HEK293T (cell line): ENCODE measurements around the gene CIITA.

ENCODE experiments used
- CTCF ChIA-PET: fragments of 350-600 bp; formaldehyde crosslinking; extraction: SDS; loops from one replicate; lab custom pipeline; 2021; ENCODE audit warnings: antibody characterized with exemption, inconsistent platforms; lab: Yijun Ruan, JAX
- POLR2A ChIA-PET: fragments of 350-600 bp; formaldehyde crosslinking; extraction: SDS; loops from one replicate; lab custom pipeline; 2020; ENCODE audit warnings: antibody characterized with exemption, inconsistent platforms; lab: Yijun Ruan, JAX
- DNase-seq: peaks from one replicate; pipeline ENCODE4 v3.0.0; 2012; ENCODE audit warnings: mixed read lengths; ENCODE audit errors: extremely low spot score
- ARNT ChIP-seq: fragments of 450-650 bp; IDR thresholded peaks from 2 replicates; pipeline ENCODE4 v1.6.1; 2017; ENCODE audit warnings: mild to moderate bottlenecking
- BHLHE40 ChIP-seq: fragments of 450-650 bp; IDR thresholded peaks from 2 replicates; pipeline ENCODE4 v1.6.1; 2016; ENCODE audit warnings: mild to moderate bottlenecking, moderate library complexity, borderline replicate concordance
- CTBP1 ChIP-seq: fragments of 450-650 bp; IDR thresholded peaks from 2 replicates; pipeline ENCODE4 v1.6.1; 2016; ENCODE audit warnings: borderline replicate concordance
- ELF4 ChIP-seq: fragments of 450-650 bp; IDR thresholded peaks from 2 replicates; pipeline ENCODE4 v1.6.1; 2017; ENCODE audit warnings: antibody characterized with exemption
- FOXA1 ChIP-seq: fragments of 450-650 bp; IDR thresholded peaks from 2 replicates; pipeline ENCODE4 v1.6.1; 2016; ENCODE audit warnings: mild to moderate bottlenecking
- FOXK2 ChIP-seq: fragments of 450-650 bp; IDR thresholded peaks from 2 replicates; pipeline ENCODE4 v1.6.1; 2016; ENCODE audit warnings: mild to moderate bottlenecking
- FOXM1 ChIP-seq: fragments of 450-650 bp; IDR thresholded peaks from 2 replicates; pipeline ENCODE4 v1.6.1; 2017; ENCODE audit warnings: mild to moderate bottlenecking, borderline replicate concordance
- HDGF ChIP-seq: fragments of 450-650 bp; IDR thresholded peaks from 2 replicates; pipeline ENCODE4 v1.6.1; 2017; ENCODE audit warnings: antibody characterized with exemption, borderline replicate concordance
- L3MBTL2 ChIP-seq: fragments of 450-650 bp; conservative IDR thresholded peaks from 2 replicates; pipeline ENCODE4 v1.6.1; 2016; ENCODE audit warnings: mild to moderate bottlenecking
- LEF1 ChIP-seq: fragments of 450-650 bp; IDR thresholded peaks from 2 replicates; pipeline ENCODE4 v1.6.1; 2017; ENCODE audit warnings: mild to moderate bottlenecking, borderline replicate concordance
- NFRKB ChIP-seq: fragments of 450-650 bp; IDR thresholded peaks from 2 replicates; pipeline ENCODE4 v1.6.1; 2016; ENCODE audit warnings: mild to moderate bottlenecking, moderate library complexity
- SP1 ChIP-seq: fragments of 450-650 bp; IDR thresholded peaks from 2 replicates; pipeline ENCODE4 v1.6.1; 2017
- SUZ12 ChIP-seq: fragments of 450-650 bp; IDR thresholded peaks from 2 replicates; pipeline ENCODE4 v1.6.1; 2016; ENCODE audit warnings: mild to moderate bottlenecking
- TARDBP ChIP-seq: fragments of 450-650 bp; IDR thresholded peaks from 2 replicates; pipeline ENCODE4 v1.6.1; 2016
- ZNF384 ChIP-seq: fragments of 450-650 bp; IDR thresholded peaks from 2 replicates; pipeline ENCODE4 v1.6.1; 2016
- TF ChIP-seq, protein P1 (sequence below): fragments of 450-650 bp; IDR thresholded peaks from 2 replicates; pipeline ENCODE4 v1.6.1; 2016

CIITA gene

DNA sequence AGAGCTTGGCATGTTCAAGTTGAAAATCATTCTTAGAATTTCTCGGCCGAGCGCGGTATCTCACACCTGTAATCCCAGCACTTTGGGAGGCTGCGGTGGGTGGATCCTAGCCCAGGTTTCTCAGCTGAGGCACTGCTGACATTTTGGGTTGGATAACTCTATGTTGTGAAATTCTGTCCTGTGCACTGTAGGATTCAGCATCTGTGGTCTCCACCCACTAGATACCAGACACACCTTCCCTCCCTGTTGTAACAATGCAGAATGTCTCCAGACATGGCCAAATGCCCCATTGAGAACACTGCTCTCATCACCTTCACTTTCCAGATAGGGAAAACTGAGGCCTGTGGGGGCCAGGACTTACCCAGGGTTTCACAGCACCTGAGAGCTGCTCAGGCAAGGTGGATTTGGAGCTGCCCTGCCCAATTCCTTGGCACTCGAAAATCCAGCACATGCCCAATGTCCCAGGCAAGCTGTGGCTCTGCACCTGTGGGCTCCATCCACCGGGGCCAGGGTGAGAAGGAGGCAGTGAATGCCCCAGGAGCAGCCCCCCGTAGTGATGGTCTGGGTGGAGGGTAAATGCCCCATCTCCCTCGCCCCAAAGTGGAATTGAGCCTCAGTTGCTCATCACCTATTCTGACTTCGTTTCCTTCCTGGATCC lies 38.3 kb upstream of the CIITA start:
- CTCF ChIA-PET: no interaction called here
- TF ChIP-seq BHLHE40: no peak
- TF ChIP-seq HDGF: no peak
- TF ChIP-seq CTBP1: no peak
- no peak for TF ChIP-seq L3MBTL2
- TF ChIP-seq FOXM1: no peak
- no peak for TF ChIP-seq NFRKB
- no peak for TF ChIP-seq TARDBP
- no peak for TF ChIP-seq ELF4
- TF ChIP-seq FOXA1: no peak
- POLR2A ChIA-PET: no interaction called here
- DNase-seq: no peak

DNA sequence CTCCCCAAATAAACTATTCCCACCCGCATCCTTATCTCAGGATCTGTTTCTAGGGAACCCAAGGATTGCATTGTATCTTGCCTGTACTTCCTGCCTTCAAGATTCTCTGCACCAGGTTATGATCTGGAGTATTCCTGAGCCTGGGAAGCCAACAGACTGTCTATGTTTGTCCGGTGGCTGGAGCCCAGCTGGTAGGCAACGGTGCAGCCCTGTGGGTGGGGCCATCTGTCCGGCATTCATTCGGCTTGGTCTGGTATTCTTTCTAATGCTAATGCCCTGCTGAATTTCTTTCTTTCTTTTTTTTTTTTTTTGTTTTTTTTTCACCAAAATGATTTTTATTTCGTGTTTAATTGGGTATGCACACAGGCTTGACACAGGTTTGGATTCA lies 37.7 kb upstream of the CIITA start:
- TF ChIP-seq NFRKB: no peak
- TF ChIP-seq HDGF: no peak
- no peak for TF ChIP-seq L3MBTL2
- no peak for TF ChIP-seq CTBP1
- no peak for TF ChIP-seq TARDBP
- DNase-seq: no peak
- ChIA-PET POLR2A (no interaction called here), CTCF (no interaction called here)

DNA sequence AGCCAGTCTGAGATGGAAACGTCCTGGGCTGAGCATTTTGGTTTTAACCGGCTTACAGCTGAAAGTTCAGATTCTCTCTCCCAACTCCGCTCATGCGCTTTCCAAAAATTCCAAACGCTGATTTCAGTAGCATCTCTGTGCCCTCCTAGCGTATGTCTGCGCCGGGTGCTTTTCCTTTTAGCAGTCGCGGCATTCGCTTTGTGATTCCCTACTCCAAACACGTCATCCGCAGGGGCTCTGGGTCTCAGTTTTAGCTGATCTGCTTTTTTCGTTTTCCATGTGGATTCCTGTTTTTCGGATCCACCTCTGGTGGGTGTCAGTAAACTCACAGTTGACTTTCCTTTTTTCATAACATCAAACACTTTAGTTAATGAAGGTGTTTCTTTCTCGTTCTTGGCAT lies 36.3 kb upstream of the CIITA start:
- no peak for TF ChIP-seq FOXM1
- no peak for TF ChIP-seq BHLHE40
- TF ChIP-seq FOXA1: no peak
- no peak for TF ChIP-seq L3MBTL2
- TF ChIP-seq ARNT: no peak
- no peak for TF ChIP-seq ZNF384
- DNase-seq: no peak
- ChIA-PET POLR2A (no interaction called here), CTCF (no interaction called here)

DNA sequence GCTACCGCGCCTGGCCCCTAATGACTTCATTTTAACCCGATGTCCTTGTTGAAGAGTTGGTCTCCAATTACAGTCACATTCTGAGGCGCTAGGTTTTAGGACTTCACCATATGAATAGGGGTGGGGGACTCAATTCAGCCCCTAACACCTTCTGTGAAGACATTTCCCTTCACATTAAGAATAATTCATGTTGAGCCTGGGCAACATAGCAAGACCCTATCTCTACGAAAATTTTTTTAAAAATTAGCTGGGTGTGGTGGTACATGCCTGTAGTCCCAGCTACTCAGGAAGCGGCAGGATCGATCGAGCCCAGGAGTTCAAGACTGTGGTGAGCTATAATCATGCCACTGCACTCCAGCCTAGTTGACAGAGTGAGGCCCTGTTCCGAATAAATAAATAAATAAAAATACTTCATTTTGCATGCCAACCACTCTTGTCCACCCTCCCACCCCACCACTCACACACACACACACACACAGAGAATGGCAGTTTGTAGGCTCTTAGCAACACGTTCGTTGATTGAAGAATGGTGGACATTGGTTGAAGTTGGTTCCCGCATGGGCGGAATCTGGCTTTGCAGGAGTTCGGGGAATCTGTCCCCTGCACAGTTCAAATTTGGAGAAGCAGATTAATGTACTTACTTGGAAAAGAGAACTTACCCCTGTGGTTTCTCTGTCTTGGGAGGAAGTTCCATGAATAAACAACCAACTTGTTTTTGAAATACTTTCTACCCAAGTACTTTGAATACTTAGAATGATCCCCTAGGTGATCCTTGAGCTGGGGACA lies 30.6 kb upstream of the CIITA start:
- POLR2A ChIA-PET: no interaction called here
- TF ChIP-seq, protein P1, sequence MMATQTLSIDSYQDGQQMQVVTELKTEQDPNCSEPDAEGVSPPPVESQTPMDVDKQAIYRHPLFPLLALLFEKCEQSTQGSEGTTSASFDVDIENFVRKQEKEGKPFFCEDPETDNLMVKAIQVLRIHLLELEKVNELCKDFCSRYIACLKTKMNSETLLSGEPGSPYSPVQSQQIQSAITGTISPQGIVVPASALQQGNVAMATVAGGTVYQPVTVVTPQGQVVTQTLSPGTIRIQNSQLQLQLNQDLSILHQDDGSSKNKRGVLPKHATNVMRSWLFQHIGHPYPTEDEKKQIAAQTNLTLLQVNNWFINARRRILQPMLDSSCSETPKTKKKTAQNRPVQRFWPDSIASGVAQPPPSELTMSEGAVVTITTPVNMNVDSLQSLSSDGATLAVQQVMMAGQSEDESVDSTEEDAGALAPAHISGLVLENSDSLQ: no peak
- TF ChIP-seq NFRKB: no peak
- TF ChIP-seq ELF4: no peak
- no peak for TF ChIP-seq ZNF384
- TF ChIP-seq LEF1: no peak
- no peak for TF ChIP-seq FOXM1
- TF ChIP-seq FOXK2: no peak
- no peak for TF ChIP-seq FOXA1
- TF ChIP-seq HDGF: no peak
- TF ChIP-seq BHLHE40: no peak
- TF ChIP-seq TARDBP: no peak
- no peak for TF ChIP-seq SP1
- TF ChIP-seq CTBP1: no peak
- TF ChIP-seq SUZ12: no peak
- no peak for TF ChIP-seq L3MBTL2
- no peak for TF ChIP-seq ARNT
- DNase-seq: no peak
- CTCF ChIA-PET: interaction anchor here (1.1 kb wide), 1 partner anchor 9 kb away, joined by 3 read pairs; no protein-coding TSS in a partner anchor

DNA sequence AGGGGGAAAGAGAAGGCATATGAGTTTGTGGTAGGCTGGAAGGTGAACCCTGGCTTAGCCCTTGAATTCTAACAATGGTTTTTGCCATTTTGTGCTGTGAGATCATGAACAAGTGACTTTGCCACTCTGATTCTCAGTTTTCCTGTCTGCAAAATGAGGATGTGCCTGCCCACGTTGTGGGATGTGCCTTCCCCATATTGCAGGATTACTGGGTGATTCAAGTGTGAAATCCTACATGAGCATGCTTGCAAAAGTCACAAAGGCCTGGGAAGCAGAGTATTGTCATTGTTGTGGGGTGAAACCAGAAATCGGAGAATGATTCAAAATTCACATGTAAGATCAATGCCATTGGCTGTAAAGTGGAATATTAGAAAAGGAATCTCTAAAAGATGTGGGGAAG lies 29.8 kb upstream of the CIITA start:
- ChIA-PET CTCF (no interaction called here), POLR2A (no interaction called here)
- DNase-seq: no peak
- no peak for TF ChIP-seq FOXA1
- TF ChIP-seq NFRKB: no peak
- TF ChIP-seq L3MBTL2: no peak
- no peak for TF ChIP-seq FOXM1
- TF ChIP-seq ARNT: no peak
- TF ChIP-seq SP1: no peak
- no peak for TF ChIP-seq ELF4

DNA sequence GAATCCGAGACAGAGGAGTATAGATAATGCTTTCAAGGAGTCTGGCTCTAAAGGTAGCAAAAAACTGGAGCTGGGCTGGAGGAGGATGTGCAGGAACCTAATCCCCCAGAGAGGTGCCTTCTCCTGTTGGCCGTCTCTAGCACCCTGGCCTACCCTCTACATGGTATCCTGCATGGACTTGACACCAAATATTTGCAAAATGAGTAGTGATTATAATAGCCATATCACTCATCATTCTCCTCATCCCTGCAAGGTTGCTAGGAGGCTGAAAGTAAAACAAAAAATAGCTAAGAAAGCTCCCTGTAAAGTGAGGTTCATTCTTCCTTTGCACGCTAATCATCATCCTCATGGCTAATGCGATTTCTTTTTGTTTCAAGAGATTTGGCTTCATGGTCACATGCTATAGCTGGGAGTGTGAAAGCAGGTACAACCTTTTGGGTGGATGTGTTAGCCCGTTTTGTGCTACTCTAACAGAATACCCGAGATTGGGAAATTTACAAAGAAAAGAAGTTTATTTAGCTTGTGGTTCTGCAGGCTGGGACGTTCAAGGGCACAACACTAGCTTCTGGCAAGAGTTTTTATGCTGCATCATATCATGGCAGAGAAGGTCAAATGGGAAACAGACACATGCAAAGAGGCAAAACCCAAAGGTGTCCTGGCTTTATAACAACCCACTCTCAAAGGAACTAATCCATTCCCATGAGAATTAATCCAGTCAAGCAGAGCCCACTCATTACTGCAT lies 27.1 kb upstream of the CIITA start:
- ChIA-PET POLR2A (interaction anchor here (0.5 kb wide), 1 partner anchor 43 kb away, joined by 3 read pairs; no protein-coding TSS in a partner anchor), CTCF (interaction anchor here (0.6 kb wide), 1 partner anchor 80 kb away, joined by 4 read pairs; no protein-coding TSS in a partner anchor)
- TF ChIP-seq LEF1 (no peak), L3MBTL2 (no peak), FOXA1 (no peak), FOXM1 (no peak)
- DNase-seq: no peak

DNA sequence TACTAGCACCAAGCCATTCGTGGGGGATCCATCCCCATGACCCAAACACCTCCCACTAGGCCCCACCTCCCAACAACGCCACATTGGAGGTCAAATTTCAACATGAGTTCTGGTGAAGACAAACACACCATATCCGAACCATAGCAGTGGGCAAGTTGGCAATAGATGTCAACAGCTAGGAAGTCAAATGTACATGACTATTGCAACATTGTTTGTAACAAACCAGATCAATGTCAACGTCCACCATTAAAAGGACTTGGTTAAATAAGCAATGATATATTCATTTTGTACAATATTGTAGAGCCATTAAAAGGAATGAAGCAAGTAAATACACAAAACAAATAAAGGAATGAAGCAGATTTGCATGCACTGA lies 26.5 kb upstream of the CIITA start:
- CTCF ChIA-PET: no interaction called here
- no peak for DNase-seq

More for the DNA sequence above, 26.5 kb upstream of the CIITA start:
- TF ChIP-seq FOXM1 (no peak), LEF1 (no peak), ELF4 (no peak), HDGF (no peak), CTBP1 (no peak), BHLHE40 (no peak)
- TF ChIP-seq, protein P1: no peak
- POLR2A ChIA-PET: no interaction called here
